ENCODE results near the gene SURF2. TPM values are rescaled to one million over a fixed set of nuclear protein-coding genes. Genes with fewer than 3 reads are reported as not detected.

The SURF2 gene
- total and polyA plus RNA-seq, 9 of the 15 experiments (the other 6 are each of a cell fraction or from before 2014, with no cell fraction given), result 5.5 to 82.5 (median 21.3) TPM

- TF ChIP-seq, protein P1, sequence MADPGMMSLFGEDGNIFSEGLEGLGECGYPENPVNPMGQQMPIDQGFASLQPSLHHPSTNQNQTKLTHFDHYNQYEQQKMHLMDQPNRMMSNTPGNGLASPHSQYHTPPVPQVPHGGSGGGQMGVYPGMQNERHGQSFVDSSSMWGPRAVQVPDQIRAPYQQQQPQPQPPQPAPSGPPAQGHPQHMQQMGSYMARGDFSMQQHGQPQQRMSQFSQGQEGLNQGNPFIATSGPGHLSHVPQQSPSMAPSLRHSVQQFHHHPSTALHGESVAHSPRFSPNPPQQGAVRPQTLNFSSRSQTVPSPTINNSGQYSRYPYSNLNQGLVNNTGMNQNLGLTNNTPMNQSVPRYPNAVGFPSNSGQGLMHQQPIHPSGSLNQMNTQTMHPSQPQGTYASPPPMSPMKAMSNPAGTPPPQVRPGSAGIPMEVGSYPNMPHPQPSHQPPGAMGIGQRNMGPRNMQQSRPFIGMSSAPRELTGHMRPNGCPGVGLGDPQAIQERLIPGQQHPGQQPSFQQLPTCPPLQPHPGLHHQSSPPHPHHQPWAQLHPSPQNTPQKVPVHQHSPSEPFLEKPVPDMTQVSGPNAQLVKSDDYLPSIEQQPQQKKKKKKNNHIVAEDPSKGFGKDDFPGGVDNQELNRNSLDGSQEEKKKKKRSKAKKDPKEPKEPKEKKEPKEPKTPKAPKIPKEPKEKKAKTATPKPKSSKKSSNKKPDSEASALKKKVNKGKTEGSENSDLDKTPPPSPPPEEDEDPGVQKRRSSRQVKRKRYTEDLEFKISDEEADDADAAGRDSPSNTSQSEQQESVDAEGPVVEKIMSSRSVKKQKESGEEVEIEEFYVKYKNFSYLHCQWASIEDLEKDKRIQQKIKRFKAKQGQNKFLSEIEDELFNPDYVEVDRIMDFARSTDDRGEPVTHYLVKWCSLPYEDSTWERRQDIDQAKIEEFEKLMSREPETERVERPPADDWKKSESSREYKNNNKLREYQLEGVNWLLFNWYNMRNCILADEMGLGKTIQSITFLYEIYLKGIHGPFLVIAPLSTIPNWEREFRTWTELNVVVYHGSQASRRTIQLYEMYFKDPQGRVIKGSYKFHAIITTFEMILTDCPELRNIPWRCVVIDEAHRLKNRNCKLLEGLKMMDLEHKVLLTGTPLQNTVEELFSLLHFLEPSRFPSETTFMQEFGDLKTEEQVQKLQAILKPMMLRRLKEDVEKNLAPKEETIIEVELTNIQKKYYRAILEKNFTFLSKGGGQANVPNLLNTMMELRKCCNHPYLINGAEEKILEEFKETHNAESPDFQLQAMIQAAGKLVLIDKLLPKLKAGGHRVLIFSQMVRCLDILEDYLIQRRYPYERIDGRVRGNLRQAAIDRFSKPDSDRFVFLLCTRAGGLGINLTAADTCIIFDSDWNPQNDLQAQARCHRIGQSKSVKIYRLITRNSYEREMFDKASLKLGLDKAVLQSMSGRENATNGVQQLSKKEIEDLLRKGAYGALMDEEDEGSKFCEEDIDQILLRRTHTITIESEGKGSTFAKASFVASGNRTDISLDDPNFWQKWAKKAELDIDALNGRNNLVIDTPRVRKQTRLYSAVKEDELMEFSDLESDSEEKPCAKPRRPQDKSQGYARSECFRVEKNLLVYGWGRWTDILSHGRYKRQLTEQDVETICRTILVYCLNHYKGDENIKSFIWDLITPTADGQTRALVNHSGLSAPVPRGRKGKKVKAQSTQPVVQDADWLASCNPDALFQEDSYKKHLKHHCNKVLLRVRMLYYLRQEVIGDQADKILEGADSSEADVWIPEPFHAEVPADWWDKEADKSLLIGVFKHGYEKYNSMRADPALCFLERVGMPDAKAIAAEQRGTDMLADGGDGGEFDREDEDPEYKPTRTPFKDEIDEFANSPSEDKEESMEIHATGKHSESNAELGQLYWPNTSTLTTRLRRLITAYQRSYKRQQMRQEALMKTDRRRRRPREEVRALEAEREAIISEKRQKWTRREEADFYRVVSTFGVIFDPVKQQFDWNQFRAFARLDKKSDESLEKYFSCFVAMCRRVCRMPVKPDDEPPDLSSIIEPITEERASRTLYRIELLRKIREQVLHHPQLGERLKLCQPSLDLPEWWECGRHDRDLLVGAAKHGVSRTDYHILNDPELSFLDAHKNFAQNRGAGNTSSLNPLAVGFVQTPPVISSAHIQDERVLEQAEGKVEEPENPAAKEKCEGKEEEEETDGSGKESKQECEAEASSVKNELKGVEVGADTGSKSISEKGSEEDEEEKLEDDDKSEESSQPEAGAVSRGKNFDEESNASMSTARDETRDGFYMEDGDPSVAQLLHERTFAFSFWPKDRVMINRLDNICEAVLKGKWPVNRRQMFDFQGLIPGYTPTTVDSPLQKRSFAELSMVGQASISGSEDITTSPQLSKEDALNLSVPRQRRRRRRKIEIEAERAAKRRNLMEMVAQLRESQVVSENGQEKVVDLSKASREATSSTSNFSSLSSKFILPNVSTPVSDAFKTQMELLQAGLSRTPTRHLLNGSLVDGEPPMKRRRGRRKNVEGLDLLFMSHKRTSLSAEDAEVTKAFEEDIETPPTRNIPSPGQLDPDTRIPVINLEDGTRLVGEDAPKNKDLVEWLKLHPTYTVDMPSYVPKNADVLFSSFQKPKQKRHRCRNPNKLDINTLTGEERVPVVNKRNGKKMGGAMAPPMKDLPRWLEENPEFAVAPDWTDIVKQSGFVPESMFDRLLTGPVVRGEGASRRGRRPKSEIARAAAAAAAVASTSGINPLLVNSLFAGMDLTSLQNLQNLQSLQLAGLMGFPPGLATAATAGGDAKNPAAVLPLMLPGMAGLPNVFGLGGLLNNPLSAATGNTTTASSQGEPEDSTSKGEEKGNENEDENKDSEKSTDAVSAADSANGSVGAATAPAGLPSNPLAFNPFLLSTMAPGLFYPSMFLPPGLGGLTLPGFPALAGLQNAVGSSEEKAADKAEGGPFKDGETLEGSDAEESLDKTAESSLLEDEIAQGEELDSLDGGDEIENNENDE (IDR thresholded peaks at IDR 0.05; ENCODE audit: low read depth, low read length), result peak; percentile 67
- TF ChIP-seq RAD21 (CRISPR knock-in tag; conservative IDR thresholded peaks at IDR 0.05 in 1 of 2, IDR thresholded peaks at IDR 0.05 in 1 of 2) (peak; percentile 45 to 56), CTBP1 (IDR thresholded peaks at IDR 0.05; ENCODE audit: borderline replicate concordance) (peak; percentile 84), TCF3 (CRISPR knock-in tag; IDR thresholded peaks at IDR 0.05) (no peak)
- TF ChIP-seq, protein P2, sequence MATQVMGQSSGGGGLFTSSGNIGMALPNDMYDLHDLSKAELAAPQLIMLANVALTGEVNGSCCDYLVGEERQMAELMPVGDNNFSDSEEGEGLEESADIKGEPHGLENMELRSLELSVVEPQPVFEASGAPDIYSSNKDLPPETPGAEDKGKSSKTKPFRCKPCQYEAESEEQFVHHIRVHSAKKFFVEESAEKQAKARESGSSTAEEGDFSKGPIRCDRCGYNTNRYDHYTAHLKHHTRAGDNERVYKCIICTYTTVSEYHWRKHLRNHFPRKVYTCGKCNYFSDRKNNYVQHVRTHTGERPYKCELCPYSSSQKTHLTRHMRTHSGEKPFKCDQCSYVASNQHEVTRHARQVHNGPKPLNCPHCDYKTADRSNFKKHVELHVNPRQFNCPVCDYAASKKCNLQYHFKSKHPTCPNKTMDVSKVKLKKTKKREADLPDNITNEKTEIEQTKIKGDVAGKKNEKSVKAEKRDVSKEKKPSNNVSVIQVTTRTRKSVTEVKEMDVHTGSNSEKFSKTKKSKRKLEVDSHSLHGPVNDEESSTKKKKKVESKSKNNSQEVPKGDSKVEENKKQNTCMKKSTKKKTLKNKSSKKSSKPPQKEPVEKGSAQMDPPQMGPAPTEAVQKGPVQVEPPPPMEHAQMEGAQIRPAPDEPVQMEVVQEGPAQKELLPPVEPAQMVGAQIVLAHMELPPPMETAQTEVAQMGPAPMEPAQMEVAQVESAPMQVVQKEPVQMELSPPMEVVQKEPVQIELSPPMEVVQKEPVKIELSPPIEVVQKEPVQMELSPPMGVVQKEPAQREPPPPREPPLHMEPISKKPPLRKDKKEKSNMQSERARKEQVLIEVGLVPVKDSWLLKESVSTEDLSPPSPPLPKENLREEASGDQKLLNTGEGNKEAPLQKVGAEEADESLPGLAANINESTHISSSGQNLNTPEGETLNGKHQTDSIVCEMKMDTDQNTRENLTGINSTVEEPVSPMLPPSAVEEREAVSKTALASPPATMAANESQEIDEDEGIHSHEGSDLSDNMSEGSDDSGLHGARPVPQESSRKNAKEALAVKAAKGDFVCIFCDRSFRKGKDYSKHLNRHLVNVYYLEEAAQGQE (IDR thresholded peaks at IDR 0.05; ENCODE audit: borderline replicate concordance), result peak; percentile 33; the same call in 1 of the 2 replicates
- TF ChIP-seq, protein P2 (CRISPR knock-in tag; IDR thresholded peaks at IDR 0.05; ENCODE audit: low read depth), result no peak
- TF ChIP-seq, protein P3, sequence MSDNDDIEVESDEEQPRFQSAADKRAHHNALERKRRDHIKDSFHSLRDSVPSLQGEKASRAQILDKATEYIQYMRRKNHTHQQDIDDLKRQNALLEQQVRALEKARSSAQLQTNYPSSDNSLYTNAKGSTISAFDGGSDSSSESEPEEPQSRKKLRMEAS (CRISPR knock-in tag; IDR thresholded peaks at IDR 0.05), result 0 out of 2 replicates have a peak, but pooled peaks have one; percentile 30
Measured at GRCh38 chr9:133351908-133352634, 4.3 kb upstream of the SURF2 start (continued).
